ENCODE results near the gene SCARB1. TPM values are rescaled to one million over a fixed set of nuclear protein-coding genes. Genes with fewer than 3 reads are reported as not detected.
A peak's percentile ranks its signal among the peaks of the same experiment; 100 is the strongest.

SCARB1 gene
- total and polyA plus RNA-seq, 2 of the 13 experiments (the other 11 are each of a cell fraction or from before 2014, with no cell fraction given): 63.4 to 160 TPM

GRCh38 chr12:124745891-124746570 lies 117.6 kb downstream of the SCARB1 start (continued):
- TF ChIP-seq HMG20B (CRISPR knock-in tag; conservative IDR thresholded peaks at IDR 0.05): peak; percentile 57; the same call in 1 of the 2 replicates
- TF ChIP-seq, protein P1, sequence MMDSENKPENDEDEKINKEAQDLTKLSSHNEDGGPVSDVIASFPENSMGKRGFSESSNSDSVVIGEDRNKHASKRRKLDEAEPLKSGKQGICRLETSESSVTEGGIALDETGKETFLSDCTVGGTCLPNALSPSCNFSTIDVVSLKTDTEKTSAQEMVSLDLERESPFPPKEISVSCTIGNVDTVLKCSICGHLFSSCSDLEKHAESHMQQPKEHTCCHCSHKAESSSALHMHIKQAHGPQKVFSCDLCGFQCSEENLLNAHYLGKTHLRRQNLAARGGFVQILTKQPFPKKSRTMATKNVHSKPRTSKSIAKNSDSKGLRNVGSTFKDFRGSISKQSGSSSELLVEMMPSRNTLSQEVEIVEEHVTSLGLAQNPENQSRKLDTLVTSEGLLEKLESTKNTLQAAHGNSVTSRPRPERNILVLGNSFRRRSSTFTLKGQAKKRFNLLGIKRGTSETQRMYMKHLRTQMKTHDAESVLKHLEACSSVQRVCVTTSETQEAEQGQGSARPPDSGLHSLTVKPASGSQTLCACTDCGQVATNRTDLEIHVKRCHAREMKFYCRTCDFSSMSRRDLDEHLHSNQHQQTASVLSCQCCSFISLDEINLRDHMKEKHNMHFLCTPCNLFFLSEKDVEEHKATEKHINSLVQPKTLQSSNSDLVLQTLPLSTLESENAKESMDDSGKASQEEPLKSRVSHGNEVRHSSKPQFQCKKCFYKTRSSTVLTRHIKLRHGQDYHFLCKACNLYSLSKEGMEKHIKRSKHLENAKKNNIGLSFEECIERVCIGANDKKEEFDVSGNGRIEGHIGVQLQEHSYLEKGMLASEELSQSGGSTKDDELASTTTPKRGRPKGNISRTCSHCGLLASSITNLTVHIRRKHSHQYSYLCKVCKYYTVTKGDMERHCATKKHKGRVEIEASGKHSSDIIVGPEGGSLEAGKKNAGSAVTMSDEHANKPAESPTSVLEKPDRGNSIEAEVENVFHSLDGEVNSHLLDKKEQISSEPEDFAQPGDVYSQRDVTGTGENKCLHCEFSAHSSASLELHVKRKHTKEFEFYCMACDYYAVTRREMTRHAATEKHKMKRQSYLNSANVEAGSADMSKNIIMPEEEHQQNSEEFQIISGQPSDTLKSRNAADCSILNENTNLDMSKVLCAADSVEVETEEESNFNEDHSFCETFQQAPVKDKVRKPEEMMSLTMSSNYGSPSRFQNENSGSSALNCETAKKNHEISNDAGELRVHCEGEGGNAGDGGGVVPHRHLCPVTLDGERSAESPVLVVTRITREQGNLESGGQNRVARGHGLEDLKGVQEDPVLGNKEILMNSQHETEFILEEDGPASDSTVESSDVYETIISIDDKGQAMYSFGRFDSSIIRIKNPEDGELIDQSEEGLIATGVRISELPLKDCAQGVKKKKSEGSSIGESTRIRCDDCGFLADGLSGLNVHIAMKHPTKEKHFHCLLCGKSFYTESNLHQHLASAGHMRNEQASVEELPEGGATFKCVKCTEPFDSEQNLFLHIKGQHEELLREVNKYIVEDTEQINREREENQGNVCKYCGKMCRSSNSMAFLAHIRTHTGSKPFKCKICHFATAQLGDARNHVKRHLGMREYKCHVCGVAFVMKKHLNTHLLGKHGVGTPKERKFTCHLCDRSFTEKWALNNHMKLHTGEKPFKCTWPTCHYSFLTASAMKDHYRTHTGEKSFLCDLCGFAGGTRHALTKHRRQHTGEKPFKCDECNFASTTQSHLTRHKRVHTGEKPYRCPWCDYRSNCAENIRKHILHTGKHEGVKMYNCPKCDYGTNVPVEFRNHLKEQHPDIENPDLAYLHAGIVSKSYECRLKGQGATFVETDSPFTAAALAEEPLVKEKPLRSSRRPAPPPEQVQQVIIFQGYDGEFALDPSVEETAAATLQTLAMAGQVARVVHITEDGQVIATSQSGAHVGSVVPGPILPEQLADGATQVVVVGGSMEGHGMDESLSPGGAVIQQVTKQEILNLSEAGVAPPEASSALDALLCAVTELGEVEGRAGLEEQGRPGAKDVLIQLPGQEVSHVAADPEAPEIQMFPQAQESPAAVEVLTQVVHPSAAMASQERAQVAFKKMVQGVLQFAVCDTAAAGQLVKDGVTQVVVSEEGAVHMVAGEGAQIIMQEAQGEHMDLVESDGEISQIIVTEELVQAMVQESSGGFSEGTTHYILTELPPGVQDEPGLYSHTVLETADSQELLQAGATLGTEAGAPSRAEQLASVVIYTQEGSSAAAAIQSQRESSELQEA (CRISPR knock-in tag; IDR thresholded peaks at IDR 0.05; ENCODE audit: not compliant biosample characterization): no peak
- no peak for TF ChIP-seq LCORL (IDR thresholded peaks at IDR 0.05)
- TF ChIP-seq LCORL (CRISPR knock-in tag; IDR thresholded peaks at IDR 0.05): 0 out of 2 replicates have a peak, but pooled peaks have one; percentile 18
- TF ChIP-seq SAFB2 (CRISPR knock-in tag; IDR thresholded peaks at IDR 0.05; ENCODE audit: borderline replicate concordance, low read depth): no peak
- TF ChIP-seq HNRNPK (IDR thresholded peaks at IDR 0.05; ENCODE audit: low read depth, low read length, poor library complexity, severe bottlenecking): no peak
- peak; percentile 80 for TF ChIP-seq TEAD3 (CRISPR knock-in tag; optimal IDR thresholded peaks at IDR 0.05; ENCODE audit: borderline replicate concordance)
- peak; percentile 60 for TF ChIP-seq CBX1 (IDR thresholded peaks at IDR 0.05; ENCODE audit: low read depth)
- TF ChIP-seq, protein P2, sequence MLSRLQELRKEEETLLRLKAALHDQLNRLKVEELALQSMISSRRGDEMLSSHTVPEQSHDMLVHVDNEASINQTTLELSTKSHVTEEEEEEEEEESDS (CRISPR knock-in tag; IDR thresholded peaks at IDR 0.05; ENCODE audit: borderline replicate concordance): no peak
- peak; percentile 34; the same call in 1 of the 2 replicates for TF ChIP-seq MTA1 (CRISPR knock-in tag; IDR thresholded peaks at IDR 0.05; ENCODE audit: borderline replicate concordance)
- TF ChIP-seq UBTF (CRISPR knock-in tag; IDR thresholded peaks at IDR 0.05): peak; percentile 39; the same call in 1 of the 2 replicates
- TF ChIP-seq ZNF274 (CRISPR knock-in tag; IDR thresholded peaks at IDR 0.05): no peak
- no peak for TF ChIP-seq ZNF567 (CRISPR knock-in tag; IDR thresholded peaks at IDR 0.05; ENCODE audit: borderline replicate concordance)
- TF ChIP-seq DMAP1 (CRISPR knock-in tag; IDR thresholded peaks at IDR 0.05): no peak
- TF ChIP-seq ZNF547 (CRISPR knock-in tag; IDR thresholded peaks at IDR 0.05): 0 out of 2 replicates have a peak, but pooled peaks have one; percentile 33
- TF ChIP-seq ETS1 (CRISPR knock-in tag; IDR thresholded peaks at IDR 0.05): no peak
- TF ChIP-seq ZNF557 (CRISPR knock-in tag; IDR thresholded peaks at IDR 0.05): no peak
